Left kidney (tissue), 2 donors: Measurements from ENCODE around the gene SLC4A1AP. TPM values are rescaled to one million over a fixed set of nuclear protein-coding genes. Genes with fewer than 3 reads are reported as not detected.

ENCODE experiments used
- DNase-seq: peaks from one replicate; pipeline ENCODE4 v3.0.0-alpha.2; 2013
- polyA plus RNA-seq: library from polyadenylated mRNA; unstranded; fragments of 120-200 nt; gene quantifications from one replicate; pipeline ENCODE4 v1.2.1, GENCODE V29; 2013; ENCODE audit not compliant: insufficient read length

SLC4A1AP gene
- polyA plus RNA-seq, 1 donor, result 40.4 TPM

GRCh38 chr2:27720004-27720551, 56.4 kb downstream of the SLC4A1AP start:
- DNase-seq, result no peak

DNA sequence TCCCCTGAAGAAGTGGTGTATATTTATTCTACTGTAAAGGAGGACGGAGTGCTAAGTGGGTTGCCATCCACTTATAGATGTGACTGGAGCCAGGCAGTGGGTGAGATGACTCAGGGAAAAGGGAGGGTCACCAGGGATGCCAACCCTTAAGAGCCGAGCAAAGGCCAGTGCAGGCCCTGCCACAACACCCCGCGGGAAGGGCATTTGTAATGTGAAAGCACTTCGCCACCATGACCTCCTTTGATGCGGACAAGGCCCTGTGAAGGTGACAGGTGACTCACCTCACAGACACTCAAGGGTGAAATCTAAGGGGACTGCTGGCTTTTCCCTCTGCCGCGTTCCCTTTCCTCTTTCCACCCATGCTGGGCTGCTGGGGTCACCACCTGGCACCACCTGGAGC, 57.6 kb downstream of the SLC4A1AP start:
- DNase-seq, result no peak

GRCh38 chr2:27721884-27722485, 58.3 kb downstream of the SLC4A1AP start:
- no peak for DNase-seq

DNA sequence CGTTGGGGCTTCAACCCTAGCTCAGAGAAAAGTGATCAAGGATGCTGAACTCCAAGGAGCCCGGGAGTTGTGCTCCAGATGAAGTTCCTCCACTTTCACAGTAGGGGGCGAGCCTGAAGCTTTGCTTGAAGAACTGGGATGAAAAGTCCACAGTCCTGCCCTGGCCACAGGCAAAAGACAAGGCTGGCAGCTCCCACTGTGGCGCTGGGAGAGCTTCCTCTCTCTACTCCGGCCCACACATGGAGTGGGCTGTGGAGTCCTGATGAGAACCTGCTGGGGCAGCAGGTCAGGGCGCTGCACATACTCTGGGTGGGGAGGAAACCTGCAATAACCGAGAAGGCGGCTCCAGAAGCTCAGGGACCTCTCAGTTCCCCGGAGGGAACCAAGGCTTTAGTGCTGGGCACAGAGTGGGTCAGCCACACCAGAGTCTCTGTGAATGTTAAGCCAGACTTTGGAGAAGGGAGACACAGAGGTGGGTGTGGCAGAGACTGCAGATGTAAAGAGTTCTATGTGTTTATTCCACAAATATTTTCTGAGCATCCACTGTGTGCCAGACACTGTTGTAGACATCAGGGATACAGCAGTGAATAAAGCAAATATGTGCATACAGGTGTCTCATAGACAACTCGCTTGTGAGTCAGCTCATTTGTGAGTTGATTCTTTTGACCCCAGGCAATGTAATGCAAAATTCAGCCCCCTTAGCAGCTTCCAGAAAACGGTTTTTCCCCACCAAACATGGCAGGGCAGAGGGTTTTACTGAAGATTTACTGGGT, 59.9 kb downstream of the SLC4A1AP start:
- no peak for DNase-seq

DNA sequence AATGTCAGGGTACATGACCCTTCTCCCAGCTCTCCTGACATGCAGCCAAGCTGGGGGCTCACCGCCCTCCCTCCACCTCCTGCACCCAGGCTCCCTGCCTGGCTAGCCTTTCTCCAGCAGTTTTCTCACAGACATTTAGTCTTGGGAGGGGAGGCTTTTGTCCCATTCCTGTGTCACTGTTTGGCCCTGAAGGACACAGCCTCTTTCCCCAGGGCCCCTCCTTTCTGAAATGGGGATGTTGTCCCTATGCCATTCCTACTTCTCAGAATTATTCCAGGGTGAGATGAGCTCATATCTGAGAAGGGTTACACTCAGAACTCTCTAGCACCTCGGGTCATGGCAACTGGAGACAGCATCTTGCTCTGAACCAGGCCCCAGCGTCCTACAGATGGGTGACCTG, 60.5 kb downstream of the SLC4A1AP start:
- DNase-seq, result no peak

DNA sequence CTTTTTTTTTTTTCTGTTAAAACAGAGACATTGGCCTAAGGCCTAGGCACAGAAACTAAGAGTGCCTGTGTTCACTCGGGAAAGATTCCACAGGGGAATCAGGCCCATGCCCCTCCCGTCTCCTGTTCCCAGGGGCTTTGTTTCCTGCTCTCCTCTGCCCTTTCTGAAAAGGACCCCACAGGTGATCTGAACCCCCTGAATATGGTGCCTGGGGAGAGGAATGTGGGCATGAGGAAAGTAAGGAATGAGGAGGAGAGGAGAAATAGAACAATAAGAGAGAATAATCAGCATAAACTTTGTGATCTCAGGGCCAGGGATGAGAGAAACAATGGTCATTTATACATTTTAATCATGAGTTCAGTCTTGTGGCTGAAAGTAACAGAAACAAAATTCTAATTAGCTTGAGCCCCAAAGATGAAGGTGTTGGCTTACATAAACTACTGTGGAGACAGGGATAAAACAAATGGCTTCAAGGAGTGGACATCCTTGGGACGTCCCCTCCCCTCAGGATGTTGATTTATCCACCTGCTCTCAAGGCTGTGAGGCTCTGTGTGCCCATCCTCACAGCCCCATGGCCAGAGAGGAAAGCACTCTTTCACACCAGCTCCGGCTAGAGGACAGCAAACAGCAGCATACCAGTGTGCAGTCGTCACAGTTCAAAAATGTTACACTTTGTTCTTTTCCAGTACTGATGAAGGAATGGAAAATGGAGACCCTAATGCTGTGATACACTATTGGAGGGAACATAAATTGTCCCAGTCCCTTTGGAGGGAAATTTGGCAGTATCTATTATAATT, 61.4 kb downstream of the SLC4A1AP start:
- DNase-seq, result no peak

GRCh38 chr2:27727257-27727656, 63.6 kb downstream of the SLC4A1AP start:
- no peak for DNase-seq

- no peak for DNase-seq
Observed at GRCh38 chr2:27728081-27728858, 64.6 kb downstream of the SLC4A1AP start.

- DNase-seq, result no peak
Observed at GRCh38 chr2:27729198-27729597, 65.5 kb downstream of the SLC4A1AP start.

- no peak for DNase-seq
Observed at GRCh38 chr2:27729614-27730013, 65.9 kb downstream of the SLC4A1AP start.

DNA sequence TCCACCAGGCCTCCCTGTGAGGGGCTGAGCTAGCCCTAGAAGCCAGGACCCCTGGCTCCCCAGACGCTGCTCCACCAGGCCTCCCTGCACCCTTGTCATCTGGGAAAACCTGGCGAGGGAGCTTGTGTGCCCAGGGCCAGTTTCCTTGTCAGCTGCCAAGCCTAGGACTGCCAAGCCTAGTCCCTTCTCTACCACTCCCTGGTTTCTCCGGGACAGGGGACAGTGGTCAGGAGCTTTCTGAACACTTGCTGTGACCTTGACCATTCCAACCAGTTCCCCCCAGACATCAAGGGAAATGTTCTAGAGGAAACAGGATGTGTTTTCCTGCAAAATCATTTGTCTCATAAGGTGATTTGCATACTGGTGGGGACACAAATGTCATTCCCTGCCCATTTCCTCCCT, 66.6 kb downstream of the SLC4A1AP start:
- no peak for DNase-seq

- no peak for DNase-seq
Observed at GRCh38 chr2:27730980-27731691, 67.4 kb downstream of the SLC4A1AP start.

GRCh38 chr2:27734305-27734704, 70.6 kb downstream of the SLC4A1AP start:
- no peak for DNase-seq

- DNase-seq, result peak; percentile 73
Observed at GRCh38 chr2:27735263-27735904, 71.7 kb downstream of the SLC4A1AP start.

DNA sequence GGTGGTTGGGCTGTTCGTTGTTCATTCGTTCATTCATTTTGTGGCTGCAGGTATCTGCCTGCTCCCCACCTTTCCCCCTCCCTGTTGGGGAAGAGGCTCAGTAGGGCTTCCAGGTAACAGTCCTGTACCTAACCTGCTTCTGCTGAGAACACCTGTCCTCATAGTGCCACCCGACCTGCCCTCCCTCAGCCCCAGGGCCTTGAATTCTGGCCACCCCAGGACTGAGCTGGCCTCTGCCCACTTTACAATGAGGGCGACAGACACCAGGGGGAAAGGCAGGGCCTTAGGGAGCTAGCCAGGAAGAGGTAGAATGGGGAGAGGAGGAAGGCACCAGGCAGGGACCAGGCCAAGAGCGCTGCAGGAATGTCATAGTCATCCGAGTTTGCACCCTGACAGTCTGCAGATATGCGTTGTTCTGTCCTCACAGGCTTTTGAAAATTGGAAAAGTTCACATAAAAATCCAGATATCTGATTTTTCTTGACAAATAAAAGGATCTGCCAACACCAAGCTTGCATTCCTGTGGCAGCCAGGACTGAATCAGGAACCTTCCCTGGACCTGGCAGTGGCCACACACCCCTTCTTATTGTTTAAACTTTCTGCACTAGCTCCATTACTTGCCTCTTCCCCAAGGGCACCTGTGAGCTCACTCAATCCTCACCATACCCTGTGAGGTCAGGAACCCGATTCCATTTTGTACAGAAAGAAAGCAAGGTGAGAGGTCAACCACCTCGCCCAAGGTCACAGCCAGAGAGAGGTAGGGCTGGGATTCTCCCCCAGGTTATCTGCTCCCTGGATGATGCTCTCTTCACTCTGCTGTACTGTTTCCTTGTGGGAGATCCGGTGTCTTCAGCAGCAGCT, 72.6 kb downstream of the SLC4A1AP start:
- DNase-seq, result no peak

- DNase-seq, result no peak
Observed at GRCh38 chr2:27736890-27737204, 73.2 kb downstream of the SLC4A1AP start.

DNA sequence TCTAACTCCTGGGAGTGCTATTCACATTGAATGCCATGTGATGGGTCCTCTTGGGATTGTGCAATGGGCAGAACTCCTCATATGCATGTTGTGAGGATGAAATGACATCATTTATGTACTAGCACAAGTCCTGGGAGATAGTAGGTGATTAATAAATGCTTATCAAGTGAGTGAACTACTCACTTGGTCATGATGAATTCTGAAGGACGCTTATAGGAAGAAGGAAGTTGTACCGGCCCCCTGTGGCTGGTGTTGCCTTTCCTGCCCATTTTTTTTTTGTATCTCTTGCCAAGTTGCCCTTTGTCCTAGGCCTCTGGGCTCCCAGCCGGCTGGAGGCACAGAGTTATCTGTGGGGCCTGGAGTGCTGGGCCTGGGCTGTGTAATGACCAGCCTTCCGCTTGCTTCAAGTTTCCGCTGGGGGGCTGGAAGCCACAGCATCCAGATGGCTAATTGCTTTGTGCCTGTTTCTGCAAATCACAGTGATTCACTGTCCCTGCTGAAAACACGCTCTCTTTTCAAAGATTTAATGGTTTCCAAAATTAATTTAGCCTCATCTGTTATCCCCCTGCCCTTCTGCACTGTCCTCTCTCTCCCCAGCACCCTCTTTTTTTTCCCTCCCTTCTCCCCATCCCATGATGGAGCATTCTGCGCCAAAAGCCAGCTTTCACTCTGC, 74.1 kb downstream of the SLC4A1AP start:
- no peak for DNase-seq

DNA sequence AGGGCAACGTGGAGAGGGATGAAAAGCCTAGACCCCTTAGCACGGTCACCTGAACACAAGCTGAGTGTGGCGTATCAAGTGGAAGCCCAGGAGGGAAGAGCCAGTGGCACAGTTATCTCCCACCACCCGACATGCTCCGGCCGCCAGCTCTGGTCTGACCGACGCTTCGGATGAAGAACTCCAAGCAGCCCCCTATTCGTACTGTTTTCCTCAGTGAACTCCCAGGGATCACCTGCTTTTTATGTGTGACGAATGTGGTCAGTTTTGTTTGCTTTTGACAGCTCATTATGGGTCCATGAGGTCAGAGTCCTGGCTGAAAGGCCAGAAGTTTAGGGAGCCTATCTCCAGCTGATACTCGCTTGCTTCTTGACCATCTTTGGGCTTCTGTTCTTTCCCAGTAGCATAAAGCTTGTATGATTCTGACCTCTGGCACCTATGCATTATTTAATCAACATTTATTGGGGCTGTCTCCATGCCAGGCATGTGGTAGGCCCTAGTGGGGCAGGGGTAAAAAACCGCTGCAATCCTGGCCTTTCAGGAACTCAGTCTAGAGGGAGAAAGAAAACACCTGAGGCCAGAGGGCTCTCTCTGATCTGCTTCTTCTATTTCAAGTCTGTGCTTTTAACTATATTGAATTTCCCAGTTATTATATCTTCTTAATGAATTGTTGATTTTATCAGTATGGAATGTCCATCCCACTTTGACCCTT, 74.8 kb downstream of the SLC4A1AP start:
- DNase-seq, result no peak

DNA sequence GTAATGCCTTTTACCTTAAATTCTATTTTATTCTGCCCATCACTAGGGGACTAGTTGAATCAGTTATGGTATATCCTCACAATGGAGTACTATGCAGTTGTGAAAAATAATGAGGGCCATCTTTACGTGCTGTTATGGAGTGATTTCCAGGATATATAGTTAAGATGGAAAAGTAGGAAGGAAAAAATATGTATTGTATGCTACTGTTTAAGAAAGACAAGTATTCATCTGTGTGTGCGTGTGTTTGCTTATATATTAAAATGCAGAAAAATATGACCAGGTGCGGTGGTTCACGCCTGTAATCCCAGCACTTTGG, 75.3 kb downstream of the SLC4A1AP start:
- DNase-seq, result no peak
